H54 (cell line): Measurements from ENCODE around the gene ALDH1L2.

Experiments
- DNase-seq: peaks from one replicate; pipeline ENCODE4 v3.0.0; 2011; ENCODE audit warnings: low spot score, mixed read lengths; ENCODE audit not compliant: insufficient read length
- FAIRE-seq: peaks from 3 replicates; lab custom pipeline; 2011; peaks lifted over from hg19 to GRCh38; lab: Jason Lieb, UNC
- POLR2A ChIP-seq: IDR thresholded peaks from 2 replicates; pipeline ENCODE4 v1.6.1; 2011; ENCODE audit warnings: low read depth, mild to moderate bottlenecking, low read length

ALDH1L2 gene

DNA sequence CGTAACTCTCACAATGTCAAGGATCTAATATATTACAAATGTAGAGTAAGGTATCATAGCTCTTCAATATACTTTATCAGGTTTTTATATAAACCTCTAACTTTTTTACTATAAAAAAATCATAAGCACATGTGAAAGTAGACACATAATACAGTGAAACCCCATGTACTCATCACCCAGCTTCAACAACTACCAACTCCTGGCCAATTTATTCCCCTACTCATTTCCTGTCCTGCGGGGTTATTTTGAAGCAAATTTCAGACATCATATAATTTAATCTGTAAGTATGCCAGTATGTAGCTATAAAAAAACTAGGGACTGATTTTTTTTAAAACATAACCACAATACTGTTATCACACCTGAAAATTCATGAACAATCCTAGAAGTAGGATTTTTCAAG lies 50.4 kb downstream of the ALDH1L2 start:
- no peak for FAIRE-seq
- no peak for DNase-seq
- no peak for TF ChIP-seq POLR2A

- FAIRE-seq = no peak
- TF ChIP-seq POLR2A = no peak
- DNase-seq = no peak
Observed at GRCh38 chr12:105032703-105033357, 51.4 kb downstream of the ALDH1L2 start.

- no peak for DNase-seq
- no peak for TF ChIP-seq POLR2A
- no peak for FAIRE-seq
Observed at GRCh38 chr12:105030820-105031807, 53.1 kb downstream of the ALDH1L2 start.

DNA sequence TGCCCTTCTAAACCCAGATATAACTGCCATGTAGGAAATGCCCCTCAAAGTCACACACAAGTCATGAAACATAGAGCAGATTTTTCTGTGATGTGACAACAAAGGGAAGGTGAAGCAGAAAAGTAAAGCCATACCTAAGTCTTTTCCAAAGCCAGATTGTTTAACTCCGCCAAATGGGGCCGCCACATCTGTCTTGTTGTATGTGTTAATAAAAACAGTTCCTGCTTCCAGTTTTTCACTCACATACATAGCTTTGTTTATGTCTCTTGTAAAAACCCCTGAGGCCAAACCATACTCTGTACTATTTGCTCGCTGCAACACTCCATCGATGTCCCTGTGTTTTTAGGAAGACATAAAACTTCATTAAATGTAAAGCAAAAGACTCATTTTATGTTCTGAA lies 57.8 kb downstream of the ALDH1L2 start:
- FAIRE-seq (no peak), DNase-seq (no peak)
- no peak for TF ChIP-seq POLR2A

- no peak for TF ChIP-seq POLR2A
- DNase-seq (no peak), FAIRE-seq (peak; percentile 61)
Observed at GRCh38 chr12:105025890-105026289, 58.4 kb downstream of the ALDH1L2 start.

DNA sequence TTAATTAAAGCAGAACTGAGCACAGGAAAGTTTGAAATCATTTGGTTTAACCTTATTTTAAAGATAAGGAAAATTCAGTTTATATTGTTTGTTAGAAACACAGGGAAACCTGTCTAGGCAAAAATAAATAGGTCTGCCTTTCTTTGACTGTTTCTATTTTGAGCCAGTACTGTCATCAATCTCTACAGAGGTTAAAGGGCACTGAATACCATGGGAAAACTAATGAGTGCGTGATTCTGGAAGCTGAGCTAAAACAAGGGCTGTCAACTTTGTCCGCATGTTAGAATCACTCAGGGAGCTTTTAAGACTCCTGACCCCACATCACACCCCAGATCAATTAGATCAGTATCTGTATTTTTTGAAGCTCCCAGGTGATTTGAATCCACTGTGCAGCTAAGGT lies 59.3 kb downstream of the ALDH1L2 start:
- no peak for FAIRE-seq

GRCh38 chr12:105020241-105020962 lies 63.9 kb downstream of the ALDH1L2 start:
- no peak for TF ChIP-seq POLR2A
- FAIRE-seq (no peak), DNase-seq (no peak)

More for the DNA sequence above, 59.3 kb downstream of the ALDH1L2 start:
- DNase-seq = no peak
- no peak for TF ChIP-seq POLR2A

- TF ChIP-seq POLR2A = no peak
- DNase-seq (no peak), FAIRE-seq (no peak)
Observed at GRCh38 chr12:105018776-105019175, 65.5 kb downstream of the ALDH1L2 start.

GRCh38 chr12:105018012-105018411 lies 66.2 kb downstream of the ALDH1L2 start:
- DNase-seq (no peak), FAIRE-seq (peak; percentile 53)
- no peak for TF ChIP-seq POLR2A

DNA sequence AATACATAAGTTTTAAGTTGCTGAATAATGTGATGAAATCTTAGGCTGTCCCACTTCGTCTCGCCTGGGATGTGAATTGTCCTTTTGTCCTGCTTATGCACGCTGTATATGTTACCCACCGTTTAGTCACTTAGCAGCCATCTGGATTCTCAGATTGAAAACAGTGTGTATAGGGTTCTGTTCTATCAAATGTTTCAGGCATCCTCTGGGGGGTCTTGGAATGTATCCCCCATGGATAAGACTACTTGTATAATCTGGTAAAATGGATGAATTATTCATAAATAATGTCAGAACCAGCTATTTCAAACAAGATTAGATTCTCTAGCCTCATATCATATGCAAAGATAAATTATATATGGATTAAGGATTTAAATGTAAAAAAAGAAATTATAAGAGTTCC lies 68.7 kb downstream of the ALDH1L2 start:
- no peak for TF ChIP-seq POLR2A
- DNase-seq = no peak

DNA sequence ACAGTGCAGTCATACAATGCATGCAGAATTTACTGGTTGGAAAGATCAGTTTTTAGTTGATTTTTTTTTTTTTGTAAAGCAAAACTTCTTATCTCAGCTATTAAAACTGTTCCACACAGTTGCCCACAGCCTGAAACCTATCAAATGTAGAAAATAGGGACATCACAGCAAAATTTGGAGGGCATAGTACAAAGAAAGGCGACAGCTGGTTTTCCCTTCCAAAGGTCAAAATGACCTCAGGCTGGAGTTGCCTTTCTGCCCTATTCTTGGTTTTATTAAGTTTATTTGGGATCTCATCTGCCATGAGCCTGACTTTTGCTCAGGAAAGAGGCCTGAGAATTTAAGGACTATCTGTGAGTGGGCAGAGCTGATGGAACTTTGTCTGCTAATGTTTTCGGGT lies 69.7 kb downstream of the ALDH1L2 start:
- TF ChIP-seq POLR2A = no peak
- FAIRE-seq (no peak), DNase-seq (no peak)

More for the DNA sequence above, 68.7 kb downstream of the ALDH1L2 start:
- no peak for FAIRE-seq

GRCh38 chr12:105013892-105014291 lies 70.4 kb downstream of the ALDH1L2 start:
- no peak for DNase-seq
- no peak for TF ChIP-seq POLR2A
- FAIRE-seq = peak; percentile 62

GRCh38 chr12:105001476-105001875 lies 82.8 kb downstream of the ALDH1L2 start:
- DNase-seq (no peak), FAIRE-seq (no peak)
- no peak for TF ChIP-seq POLR2A

GRCh38 chr12:104999347-104999685 lies 84.9 kb downstream of the ALDH1L2 start:
- no peak for DNase-seq
- FAIRE-seq = no peak
- no peak for TF ChIP-seq POLR2A
